CD4-positive, alpha-beta T cell treated with Interleukin-6 for 4 hours (primary cell): Measurements from ENCODE around the gene AATF.

Source experiments
- DNase-seq: peaks from one replicate; pipeline ENCODE4 v3.0.0-alpha.2; 2020; ENCODE audit warnings: mixed read lengths

The AATF gene

GRCh38 chr17:36942019-36942599 is 6.6 kb upstream of the AATF start:
- no peak for DNase-seq

- DNase-seq = no peak
Measured at GRCh38 chr17:36942631-36943125, 6.1 kb upstream of the AATF start.

- DNase-seq = no peak
Measured at GRCh38 chr17:36943250-36944191, 5.2 kb upstream of the AATF start.

GRCh38 chr17:36944553-36944952 is 4.2 kb upstream of the AATF start:
- no peak for DNase-seq

GRCh38 chr17:36945140-36945539 is 3.6 kb upstream of the AATF start:
- no peak for DNase-seq

GRCh38 chr17:36945959-36946725 is 2.6 kb upstream of the AATF start:
- DNase-seq = no peak

GRCh38 chr17:36946726-36947091 is 2.0 kb upstream of the AATF start:
- DNase-seq = no peak

GRCh38 chr17:36947922-36948716 is 635 bp upstream of the AATF start:
- DNase-seq = no peak

- DNase-seq = no peak
Measured at GRCh38 chr17:36949461-36949927, 740 bp downstream of the AATF start.

- DNase-seq = no peak
Measured at GRCh38 chr17:36950027-36950426, 1.3 kb downstream of the AATF start.

GRCh38 chr17:36951084-36951789 is 2.5 kb downstream of the AATF start:
- no peak for DNase-seq

- no peak for DNase-seq
Measured at GRCh38 chr17:36971508-36971907, 22.8 kb downstream of the AATF start.

- DNase-seq = no peak
Measured at GRCh38 chr17:36972186-36972700, 23.5 kb downstream of the AATF start.

GRCh38 chr17:36972905-36973304 is 24.2 kb downstream of the AATF start:
- DNase-seq = no peak

- DNase-seq = no peak
Measured at GRCh38 chr17:36975922-36976515, 27.3 kb downstream of the AATF start.

- DNase-seq = no peak
Measured at GRCh38 chr17:36977066-36977465, 28.3 kb downstream of the AATF start.

- DNase-seq = no peak
Measured at GRCh38 chr17:36977568-36977967, 28.8 kb downstream of the AATF start.

- no peak for DNase-seq
Measured at GRCh38 chr17:36978810-36979564, 30.2 kb downstream of the AATF start.

GRCh38 chr17:36979565-36979941 is 30.8 kb downstream of the AATF start:
- DNase-seq = no peak

GRCh38 chr17:36980280-36980761 is 31.6 kb downstream of the AATF start:
- no peak for DNase-seq
